HS-5 (cell line): Measurements from ENCODE around the gene SDR42E2.
"Not testable (repeated sequence)": the region's sequence is repeated elsewhere in the genome, so short reads cannot be mapped to it uniquely, and the experiment has no call there.

Source experiments
- DNase-seq: peaks from one replicate; pipeline ENCODE4 v3.0.0-alpha.2; 2012; ENCODE audit warnings: low read depth

Gene SDR42E2

GRCh38 chr16:22161999-22162655, at the start of gene SDR42E2:
Gene SDR42E2, plus strand, starts transcription at chr16:22162506. Its CDS starts 3,077 bp downstream, at chr16:22165583.
- DNase-seq = no peak

- no peak for DNase-seq
These were observed 46.1 kb upstream of the SDR42E2 start for GRCh38 chr16:22116095-22116700.

- no peak for DNase-seq
These were observed 44.7 kb upstream of the SDR42E2 start for GRCh38 chr16:22117609-22118008.

GRCh38 chr16:22120440-22120839, 41.9 kb upstream of the SDR42E2 start:
- DNase-seq = no peak

- DNase-seq = no peak
These were observed 40.1 kb upstream of the SDR42E2 start for GRCh38 chr16:22122239-22122638.

GRCh38 chr16:22123146-22123545, 39.2 kb upstream of the SDR42E2 start:
- no peak for DNase-seq

GRCh38 chr16:22123759-22124490, 38.4 kb upstream of the SDR42E2 start:
- no peak for DNase-seq

- no peak for DNase-seq
These were observed 37.6 kb upstream of the SDR42E2 start for GRCh38 chr16:22124583-22125284.

- DNase-seq = no peak
These were observed 36.2 kb upstream of the SDR42E2 start for GRCh38 chr16:22126037-22126558.

- not testable (repeated sequence) for DNase-seq
These were observed 33.8 kb upstream of the SDR42E2 start for GRCh38 chr16:22128537-22128936.

GRCh38 chr16:22130528-22130927, 31.8 kb upstream of the SDR42E2 start:
- no peak for DNase-seq

GRCh38 chr16:22132801-22133200, 29.5 kb upstream of the SDR42E2 start:
- DNase-seq = no peak

GRCh38 chr16:22138482-22138881, 23.8 kb upstream of the SDR42E2 start:
- DNase-seq = no peak

GRCh38 chr16:22139008-22139407, 23.3 kb upstream of the SDR42E2 start:
- no peak for DNase-seq

- no peak for DNase-seq
These were observed 22.6 kb upstream of the SDR42E2 start for GRCh38 chr16:22139732-22140131.

GRCh38 chr16:22141767-22142166, 20.5 kb upstream of the SDR42E2 start:
- DNase-seq = no peak

- no peak for DNase-seq
These were observed 17.8 kb upstream of the SDR42E2 start for GRCh38 chr16:22144520-22144919.

GRCh38 chr16:22147853-22148252, 14.5 kb upstream of the SDR42E2 start:
- no peak for DNase-seq

GRCh38 chr16:22151246-22151998, 10.9 kb upstream of the SDR42E2 start:
- DNase-seq = no peak

GRCh38 chr16:22152316-22152715, 10.0 kb upstream of the SDR42E2 start:
- DNase-seq = no peak

- DNase-seq = not testable (repeated sequence)
These were observed 9.2 kb upstream of the SDR42E2 start for GRCh38 chr16:22153078-22153477.

- DNase-seq = no peak
These were observed 905 bp upstream of the SDR42E2 start for GRCh38 chr16:22161401-22161800.
